GM12872 (cell line): ENCODE data around the gene GNB1L.

Experiments
- TF ChIP-seq, protein P1 (sequence below): IDR thresholded peaks from 3 replicates; pipeline ENCODE4 v1.5.1; 2011; ENCODE audit warnings: low read depth, mild to moderate bottlenecking, low read length, moderate library complexity; ENCODE audit not compliant: insufficient read depth

The GNB1L gene

DNA sequence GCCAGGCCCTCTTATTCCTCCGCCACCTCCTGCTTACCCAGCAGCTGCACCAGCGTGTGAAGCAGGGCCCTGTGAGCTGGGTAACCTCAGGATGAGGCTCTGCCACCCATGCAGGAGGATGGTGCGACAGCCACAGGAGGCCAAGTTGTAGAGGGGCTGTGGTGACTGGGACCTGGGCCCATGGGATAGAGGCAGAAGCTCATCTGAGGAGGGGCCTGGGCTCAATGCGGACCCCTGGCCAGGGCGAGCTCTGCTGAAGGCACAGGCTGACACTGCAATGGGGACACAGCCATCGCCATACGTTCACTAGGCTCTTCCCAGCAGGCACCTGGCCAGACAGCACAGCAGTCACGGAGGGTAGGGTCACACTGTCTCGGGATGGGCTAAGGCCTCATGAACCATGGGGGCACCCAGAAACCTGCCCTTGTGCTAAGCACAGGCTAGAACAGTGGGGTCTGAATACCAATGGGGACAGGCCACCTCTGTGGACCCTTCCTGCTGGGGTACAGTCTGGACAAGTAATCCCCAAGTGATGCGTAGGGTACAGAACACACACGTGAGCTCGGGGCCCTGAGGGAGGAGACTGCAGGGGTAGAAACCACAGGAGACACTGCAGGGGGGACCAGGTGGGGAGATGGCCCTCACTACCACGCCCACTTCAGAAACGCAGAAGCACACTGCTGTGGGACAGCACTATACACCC, 35.3 kb downstream of the GNB1L start:
- TF ChIP-seq, protein P1, sequence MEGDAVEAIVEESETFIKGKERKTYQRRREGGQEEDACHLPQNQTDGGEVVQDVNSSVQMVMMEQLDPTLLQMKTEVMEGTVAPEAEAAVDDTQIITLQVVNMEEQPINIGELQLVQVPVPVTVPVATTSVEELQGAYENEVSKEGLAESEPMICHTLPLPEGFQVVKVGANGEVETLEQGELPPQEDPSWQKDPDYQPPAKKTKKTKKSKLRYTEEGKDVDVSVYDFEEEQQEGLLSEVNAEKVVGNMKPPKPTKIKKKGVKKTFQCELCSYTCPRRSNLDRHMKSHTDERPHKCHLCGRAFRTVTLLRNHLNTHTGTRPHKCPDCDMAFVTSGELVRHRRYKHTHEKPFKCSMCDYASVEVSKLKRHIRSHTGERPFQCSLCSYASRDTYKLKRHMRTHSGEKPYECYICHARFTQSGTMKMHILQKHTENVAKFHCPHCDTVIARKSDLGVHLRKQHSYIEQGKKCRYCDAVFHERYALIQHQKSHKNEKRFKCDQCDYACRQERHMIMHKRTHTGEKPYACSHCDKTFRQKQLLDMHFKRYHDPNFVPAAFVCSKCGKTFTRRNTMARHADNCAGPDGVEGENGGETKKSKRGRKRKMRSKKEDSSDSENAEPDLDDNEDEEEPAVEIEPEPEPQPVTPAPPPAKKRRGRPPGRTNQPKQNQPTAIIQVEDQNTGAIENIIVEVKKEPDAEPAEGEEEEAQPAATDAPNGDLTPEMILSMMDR = no peak

DNA sequence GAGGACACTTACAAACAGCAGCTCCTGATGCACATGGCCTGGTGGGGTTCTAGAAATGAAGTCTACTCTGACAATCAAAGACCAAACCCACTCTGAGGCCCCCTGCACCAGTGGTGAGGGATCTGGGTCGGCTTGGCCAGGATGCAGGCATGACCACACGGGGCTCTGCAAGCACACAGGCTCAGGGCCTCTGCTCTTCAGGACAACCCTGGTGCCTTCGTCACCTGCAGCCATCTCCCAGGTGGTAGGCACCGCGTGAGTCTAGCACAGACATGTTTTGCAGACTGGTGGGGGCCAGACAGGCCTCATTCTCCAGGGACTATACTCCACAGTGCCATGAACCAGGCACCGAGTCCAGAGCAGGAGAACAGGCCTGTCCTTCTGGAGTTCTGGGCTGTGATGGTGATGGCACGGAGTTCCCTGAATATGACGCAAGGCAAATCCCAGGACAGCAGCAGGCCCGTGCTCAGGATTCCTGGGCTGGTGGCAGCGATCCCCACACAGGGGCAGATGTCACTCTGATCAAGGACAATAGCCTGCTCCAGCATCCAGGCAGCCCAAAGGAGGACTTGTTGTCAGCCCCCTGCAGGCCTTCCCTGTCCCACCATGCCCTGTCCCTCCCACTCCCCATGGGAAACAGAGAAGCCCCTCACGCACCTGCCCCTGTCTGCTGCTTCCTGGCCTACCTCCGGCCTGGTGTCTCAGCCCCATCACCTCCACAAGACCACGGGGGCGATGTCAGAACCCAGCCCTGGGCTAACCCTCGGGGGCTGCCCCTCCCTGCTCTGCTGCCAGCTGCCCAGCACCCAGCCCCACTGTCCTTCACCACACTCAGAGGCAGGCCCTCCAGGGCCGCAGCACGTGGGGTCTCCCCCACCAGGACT, 36.1 kb downstream of the GNB1L start:
- TF ChIP-seq, protein P1 = no peak

DNA sequence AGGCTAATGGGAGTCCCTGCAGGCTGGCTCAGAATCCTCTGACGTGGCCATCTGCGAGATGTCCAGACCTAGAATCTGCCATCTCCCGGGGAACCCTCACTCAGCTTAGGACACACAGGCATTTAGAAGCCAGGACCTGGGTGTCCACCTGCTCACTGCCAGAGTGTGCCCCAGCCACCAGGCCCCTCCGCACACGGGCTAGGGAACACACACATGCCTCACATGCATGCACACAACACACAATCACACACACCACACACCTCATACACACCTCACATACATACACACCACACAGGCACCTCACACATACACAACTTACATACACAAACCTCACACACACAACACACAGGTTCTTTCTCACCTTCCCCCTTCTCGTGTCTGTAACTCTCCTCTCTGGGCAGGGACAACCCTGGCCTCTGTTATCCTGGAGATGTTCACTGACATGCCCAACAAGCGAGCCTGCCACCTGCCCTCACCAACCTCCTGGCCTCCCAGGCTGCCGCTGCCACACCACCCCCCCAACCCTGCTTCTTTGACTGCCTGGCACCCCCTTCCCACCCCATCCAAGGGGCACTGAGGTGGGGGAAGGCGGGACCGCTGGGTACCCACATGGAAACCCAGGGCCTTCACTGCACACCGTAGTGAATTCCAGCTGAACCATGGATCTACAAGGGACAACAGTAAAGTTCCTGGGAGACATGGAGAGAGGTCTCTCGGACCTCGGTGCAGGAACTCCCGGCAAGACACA, 38.1 kb downstream of the GNB1L start:
- TF ChIP-seq, protein P1 = no peak

DNA sequence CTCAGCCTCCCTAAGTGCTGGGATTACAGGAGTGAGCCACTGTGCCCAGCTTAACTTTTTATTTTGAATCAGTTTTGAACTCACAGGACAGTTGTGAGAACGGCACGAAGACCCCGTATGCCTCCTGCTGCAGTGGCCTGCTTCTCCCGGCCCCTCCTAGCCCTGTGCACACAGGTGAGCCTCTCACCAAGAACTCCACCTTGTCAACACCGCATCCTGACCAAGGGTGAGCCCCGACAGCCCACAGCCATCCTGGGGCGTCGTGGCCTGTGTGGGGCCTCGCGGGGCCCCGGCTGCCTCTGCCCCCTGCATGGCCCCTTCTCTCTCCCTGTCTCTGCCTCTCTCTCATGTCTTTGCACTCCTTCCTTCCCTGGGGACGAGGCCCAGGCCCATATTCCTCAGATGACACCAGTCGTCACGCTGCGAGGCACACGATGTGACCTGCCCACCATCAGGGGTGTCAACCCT, 38.8 kb downstream of the GNB1L start:
- TF ChIP-seq, protein P1 = no peak

DNA sequence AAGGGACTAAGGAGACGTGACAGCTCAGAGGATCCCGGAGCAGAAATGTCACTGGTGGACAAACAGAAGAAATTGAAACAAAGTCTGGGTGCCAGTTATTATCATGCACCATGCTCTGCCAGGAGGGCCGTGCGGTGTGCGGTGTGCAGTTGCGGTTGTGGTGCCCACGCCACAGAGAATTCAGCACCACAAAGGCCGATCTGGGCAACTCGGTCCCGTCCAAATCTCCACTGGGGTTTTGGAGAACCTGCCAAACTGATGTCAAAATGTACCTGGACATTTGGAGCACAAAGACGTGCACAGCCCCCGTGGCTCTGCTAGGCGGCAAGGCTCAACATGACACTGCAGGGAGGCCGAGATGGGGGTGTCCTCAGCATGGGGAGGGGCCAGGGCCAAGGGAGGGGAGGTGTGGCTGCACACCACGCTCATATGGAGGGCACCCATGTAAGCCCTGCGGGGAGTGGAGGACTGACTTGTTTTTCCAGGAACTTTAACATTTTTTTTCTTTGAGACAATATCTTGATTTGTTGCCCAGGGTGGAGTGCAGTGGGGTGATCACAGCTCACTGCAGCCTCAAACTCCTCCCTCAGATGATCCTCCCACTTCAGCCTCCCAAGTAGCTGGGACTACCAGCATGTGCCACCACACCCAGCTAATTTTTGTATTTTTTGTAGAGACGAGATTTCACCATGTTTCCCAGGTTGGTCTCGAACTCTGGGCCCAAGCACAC, 39.4 kb downstream of the GNB1L start:
- TF ChIP-seq, protein P1 = no peak

DNA sequence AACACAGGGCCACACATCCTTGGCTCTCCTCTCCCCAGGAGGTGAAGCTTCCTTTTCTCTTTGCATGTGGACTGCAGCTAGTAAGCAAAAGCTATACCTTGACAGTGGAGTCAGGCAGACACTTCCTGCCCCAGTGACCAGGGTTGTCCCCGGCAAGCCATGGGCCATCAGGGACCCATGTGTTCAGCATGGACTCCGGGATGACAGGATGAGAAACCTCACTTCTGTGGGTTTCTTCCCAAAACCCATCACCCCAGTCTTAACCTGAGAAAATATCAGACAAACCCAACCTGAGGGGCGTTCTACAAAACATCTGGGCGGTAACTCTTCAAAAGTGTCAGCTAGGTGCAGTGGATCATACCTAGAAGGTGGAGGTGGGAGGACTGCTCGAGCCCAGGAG, 40.2 kb downstream of the GNB1L start:
- TF ChIP-seq, protein P1 = no peak
